ENCODE measurements around the gene NAT10. TPM values are rescaled to one million over a fixed set of nuclear protein-coding genes. Genes with fewer than 3 reads are reported as not detected.

NAT10 gene
- total RNA-seq, 1 experiment from 2014 or later = 35.8 TPM

GRCh38 chr11:34104680-34105078 lies 750 bp upstream of the NAT10 start:
- no peak for DNase-seq (ENCODE audit: extremely low read depth, low read depth)

DNA sequence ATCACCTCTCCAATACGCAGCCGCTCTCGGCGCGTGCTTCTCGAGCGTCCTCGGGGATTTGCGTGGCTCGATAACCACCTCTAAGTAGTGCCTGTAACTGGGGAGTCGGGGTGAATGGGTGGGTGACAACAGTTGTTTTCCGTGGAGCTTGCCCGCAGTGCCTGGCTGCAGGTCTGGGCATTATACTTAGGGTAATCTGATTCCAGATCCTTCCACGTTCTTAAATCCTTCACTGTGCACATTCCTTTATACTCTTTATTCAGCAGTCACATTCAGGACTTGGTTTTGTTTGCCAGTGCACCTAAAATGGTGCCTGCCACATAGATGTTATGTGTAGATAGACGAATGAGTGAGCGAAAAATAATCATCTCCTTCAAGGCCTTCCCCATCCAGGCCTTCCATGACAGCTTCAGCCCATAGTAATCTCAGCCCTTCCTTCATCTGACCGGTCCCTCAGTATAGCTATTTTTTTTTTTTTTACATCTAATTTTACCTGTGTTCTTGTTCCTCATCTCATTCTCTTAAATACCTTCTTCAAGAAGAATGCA lies 602 bp downstream of the NAT10 start:
- DNase-seq (ENCODE audit: extremely low read depth, low read depth) = no peak

- no peak for DNase-seq (ENCODE audit: extremely low read depth, low read depth)
Observed at GRCh38 chr11:34111722-34112270, 6.4 kb downstream of the NAT10 start.

DNA sequence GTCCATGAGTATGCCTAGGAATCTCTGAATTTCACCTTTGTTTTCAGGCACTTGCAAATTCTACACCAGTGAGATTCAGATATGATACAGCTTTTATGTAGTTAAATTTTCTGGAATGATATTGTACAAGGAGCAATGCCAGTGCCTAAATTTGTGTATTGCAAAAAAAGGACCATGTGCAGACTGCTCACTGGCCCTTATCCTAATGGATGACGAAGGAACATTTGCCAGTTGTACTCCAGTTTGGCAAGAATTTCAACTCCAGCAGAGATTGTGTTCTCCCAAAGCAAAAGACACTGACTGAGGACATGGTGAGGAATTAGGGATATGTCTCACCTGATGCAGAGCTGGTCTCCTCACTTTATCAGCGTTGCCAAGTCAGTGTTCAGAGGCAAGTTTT lies 8.6 kb downstream of the NAT10 start:
- no peak for DNase-seq (ENCODE audit: extremely low read depth, low read depth)

DNA sequence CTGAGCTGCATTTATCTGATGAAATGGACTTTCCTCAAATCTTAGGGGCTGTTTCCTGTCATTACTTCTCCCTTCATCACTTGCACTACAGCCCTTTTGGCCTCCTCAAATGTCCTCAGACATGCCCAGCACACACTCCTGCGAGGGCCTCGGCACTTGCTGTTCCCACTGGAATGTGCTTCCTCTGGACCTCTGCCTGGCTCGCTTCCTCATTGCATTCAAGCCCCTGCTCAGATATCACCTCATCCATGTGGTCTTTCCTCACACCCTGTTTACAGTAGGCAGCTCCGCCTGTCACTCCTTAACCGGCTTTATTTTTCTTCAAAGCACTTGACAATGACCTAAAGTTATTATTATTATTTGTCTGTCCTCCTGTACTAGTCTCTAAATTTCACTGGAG lies 9.0 kb downstream of the NAT10 start:
- no peak for DNase-seq (ENCODE audit: extremely low read depth, low read depth)

DNA sequence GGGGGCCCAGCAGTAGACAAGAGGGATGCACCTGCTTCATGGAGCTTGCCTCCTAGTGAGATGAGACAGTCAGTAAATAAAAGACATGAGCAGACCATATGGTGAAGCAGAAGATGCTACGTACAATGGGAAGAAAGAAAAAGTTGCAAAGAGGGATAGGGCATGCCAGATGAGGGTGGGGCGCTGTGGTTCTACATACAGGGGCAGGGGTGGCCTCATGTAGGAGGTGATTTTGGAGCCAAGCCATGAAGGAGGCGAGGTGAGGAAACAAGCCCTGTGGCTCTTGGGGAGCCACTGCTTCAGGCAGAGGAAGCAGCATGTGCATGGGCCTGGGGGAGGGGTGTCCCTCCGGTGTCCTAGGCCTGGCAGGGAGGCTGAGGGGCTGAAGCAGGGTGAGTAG lies 15.2 kb downstream of the NAT10 start:
- no peak for DNase-seq (ENCODE audit: extremely low read depth, low read depth)

DNA sequence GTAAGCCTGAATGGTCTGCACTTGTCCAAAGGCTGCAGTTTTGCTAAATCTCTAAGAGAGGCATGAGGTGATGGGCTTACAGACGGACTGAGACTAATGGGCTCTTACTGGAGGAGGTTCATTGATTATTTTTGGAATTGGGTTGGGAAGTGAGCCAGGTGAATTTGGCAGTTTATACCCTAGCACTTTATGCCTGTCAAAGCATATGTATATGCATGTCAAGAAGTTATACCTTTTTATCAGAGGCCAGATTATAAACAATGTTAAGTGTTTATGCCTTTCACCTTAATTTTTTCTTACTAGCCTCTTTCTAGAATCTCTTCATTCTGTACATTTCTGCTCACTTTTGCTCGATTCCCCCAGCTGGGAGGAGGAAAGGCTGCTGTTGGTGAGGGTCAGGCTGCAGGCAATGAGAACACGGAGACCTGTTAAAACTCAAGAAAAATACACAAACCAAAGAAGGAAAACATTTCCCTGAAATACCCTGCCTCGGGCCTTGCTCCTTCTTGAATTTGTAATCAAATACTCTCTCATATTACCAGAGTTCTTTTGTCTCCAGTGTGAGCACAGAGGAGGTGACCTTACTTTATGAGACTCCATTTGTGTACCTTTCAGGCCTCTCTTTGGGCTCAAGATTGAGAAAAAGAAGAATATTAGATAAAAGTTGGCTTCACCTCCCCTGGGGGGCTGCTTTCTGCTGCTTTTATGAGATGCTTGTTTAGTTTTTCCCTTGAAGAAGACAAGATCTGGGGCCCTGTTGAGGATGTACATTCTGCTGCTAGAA lies 19.6 kb downstream of the NAT10 start:
- no peak for DNase-seq (ENCODE audit: extremely low read depth, low read depth)

DNA sequence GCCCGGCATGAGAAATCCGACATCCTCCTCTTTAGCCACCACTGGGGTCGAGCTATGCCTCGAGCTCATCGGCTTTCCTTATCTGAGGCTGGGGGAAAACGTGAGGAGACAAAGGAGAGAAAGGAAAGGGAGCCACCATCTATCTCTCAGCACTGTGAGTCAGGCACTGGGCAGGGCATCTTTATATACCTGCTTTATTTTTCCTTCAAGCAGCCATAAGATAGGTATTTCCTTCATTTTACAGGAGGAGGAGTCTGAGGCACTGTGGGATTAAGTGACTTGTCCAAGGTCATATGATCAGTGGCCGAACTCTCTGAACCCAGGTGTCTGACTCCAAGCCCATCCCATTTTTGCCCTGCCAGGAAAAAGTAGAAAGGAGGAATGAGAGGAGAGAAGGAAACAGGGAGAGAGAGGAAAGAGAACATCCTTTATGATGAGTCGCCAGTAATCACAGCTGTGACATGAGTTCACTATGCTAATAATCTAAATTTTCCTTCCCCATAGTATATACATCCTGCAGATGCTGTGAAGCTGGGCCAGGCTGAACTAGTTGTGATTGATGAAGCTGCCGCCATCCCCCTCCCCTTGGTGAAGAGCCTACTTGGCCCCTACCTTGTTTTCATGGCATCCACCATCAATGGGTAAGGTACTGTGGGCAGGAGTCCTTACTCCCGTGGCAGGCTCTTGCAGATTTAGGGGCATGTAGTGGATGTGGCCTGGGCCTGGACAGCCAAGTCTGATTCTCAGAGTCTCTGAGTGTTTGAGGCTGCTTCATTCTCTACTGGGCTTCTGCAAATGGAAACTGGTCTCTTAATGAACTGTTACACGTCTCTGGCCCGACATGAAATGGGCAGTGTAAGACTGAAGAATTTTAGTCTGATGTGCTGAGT lies 21.8 kb downstream of the NAT10 start:
- no peak for DNase-seq (ENCODE audit: extremely low read depth, low read depth)

DNA sequence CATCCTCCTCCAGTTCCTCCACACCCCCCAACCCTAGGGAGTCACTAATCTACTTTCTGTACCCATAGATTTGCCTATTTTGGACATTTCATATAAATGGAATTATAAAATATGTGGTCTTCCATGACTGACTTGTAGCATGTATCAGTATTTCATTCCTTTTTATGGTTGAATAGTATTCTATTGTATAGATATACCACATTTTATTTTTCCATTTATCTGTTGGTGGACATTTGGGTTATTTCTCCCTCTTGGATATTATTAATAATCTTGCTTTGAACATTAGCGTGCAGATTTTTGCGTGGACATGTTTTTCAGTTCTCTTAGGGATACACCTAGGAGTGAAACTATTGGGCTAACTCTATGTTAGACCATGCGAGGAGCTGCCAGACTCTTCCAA lies 23.4 kb downstream of the NAT10 start:
- no peak for DNase-seq (ENCODE audit: extremely low read depth, low read depth)

- DNase-seq (ENCODE audit: extremely low read depth, low read depth) = no peak
Observed at GRCh38 chr11:34132261-34132965, 27.0 kb downstream of the NAT10 start.

DNA sequence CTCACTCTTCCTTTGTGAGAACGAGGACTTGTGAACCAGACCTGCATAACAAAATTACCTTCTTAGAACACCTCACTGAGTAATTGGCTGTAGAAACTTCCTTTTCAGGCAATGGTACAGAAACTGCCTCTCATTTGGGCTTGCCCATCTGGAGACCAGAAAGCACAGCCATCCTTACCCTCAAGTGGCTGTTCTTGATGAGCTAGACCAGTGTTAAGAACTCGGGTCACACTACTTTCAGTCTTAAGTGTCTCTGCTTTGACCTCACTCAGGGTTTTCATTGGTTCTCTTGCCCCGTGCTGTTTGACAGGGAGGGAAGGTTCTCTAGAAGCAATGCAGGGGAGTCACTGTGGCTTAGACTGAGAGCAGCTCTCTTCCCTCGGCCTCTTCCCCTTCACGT lies 29.3 kb downstream of the NAT10 start:
- DNase-seq (ENCODE audit: extremely low read depth, low read depth) = no peak

DNA sequence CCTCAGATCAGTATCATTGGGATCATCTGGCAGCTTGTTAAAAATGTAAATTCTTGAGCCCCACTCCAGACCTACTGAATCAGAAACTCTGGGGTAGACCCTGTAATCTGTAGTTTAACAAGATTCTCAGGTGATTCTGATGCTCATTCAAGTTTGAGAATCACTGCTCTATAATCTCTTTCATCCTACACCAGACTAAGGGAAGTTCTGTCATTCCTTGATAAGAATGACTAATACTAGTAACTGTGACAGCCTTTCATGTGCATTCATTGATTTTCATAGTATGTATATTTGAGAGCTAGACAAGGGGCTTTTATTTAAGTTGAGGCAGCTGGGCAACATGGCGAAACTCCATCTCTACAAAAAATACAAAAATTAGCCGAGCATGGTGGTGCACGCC lies 30.0 kb downstream of the NAT10 start:
- DNase-seq (ENCODE audit: extremely low read depth, low read depth) = no peak

DNA sequence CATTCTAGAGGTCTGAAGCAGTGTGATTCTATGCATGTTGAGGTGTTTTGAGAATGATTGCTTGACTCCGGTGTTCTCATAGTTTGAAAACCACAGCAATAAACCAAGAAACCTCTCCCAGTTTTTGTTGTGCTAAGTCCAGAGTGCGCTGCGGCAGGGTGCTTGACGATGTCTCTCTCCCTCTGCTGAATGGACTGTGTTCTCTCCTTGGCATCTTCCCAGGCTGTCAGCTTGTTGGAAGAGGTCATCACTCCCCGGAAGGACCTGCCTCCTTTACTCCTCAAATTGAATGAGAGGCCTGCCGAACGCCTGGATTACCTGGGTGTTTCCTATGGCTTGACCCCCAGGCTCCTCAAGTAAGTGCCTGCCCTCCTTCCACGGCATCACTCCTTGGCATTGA lies 31.0 kb downstream of the NAT10 start:
- DNase-seq (ENCODE audit: extremely low read depth, low read depth) = no peak

GRCh38 chr11:34139346-34139745 lies 33.9 kb downstream of the NAT10 start:
- DNase-seq (ENCODE audit: extremely low read depth, low read depth) = no peak

- no peak for DNase-seq (ENCODE audit: extremely low read depth, low read depth)
Observed at GRCh38 chr11:34140149-34140548, 34.7 kb downstream of the NAT10 start.

- DNase-seq (ENCODE audit: extremely low read depth, low read depth) = no peak
Observed at GRCh38 chr11:34143048-34143447, 37.6 kb downstream of the NAT10 start.

GRCh38 chr11:34145073-34145472 lies 39.6 kb downstream of the NAT10 start:
- no peak for DNase-seq (ENCODE audit: extremely low read depth, low read depth)

- no peak for DNase-seq (ENCODE audit: extremely low read depth, low read depth)
Observed at GRCh38 chr11:34145847-34146381, 40.5 kb downstream of the NAT10 start.

DNA sequence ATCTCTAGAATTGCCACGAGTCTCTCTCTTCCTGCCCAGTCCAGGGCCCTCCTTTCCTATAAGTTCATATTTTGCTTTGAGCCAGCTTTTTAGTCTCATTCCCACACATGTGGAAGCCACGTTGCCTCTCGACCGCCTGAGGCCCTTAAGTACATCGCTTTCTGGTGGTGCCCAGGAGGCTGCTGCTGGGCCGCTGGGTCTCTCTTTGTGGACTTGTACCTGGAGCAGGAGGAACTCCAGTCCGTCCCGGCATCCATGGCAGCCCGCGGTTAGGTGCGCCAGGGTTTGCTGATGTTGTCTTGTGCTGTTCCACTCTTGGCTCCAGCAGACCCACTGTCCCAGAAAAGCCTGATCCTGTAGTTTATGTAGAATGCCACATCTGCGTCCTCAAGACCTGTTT lies 41.0 kb downstream of the NAT10 start:
- DNase-seq (ENCODE audit: extremely low read depth, low read depth) = no peak

GRCh38 chr11:34146866-34147265 lies 41.4 kb downstream of the NAT10 start:
- no peak for DNase-seq (ENCODE audit: extremely low read depth, low read depth)
